K562 (cell line): Measurements from ENCODE around the gene MAP2. TPM values are rescaled to one million over a fixed set of nuclear protein-coding genes. Genes with fewer than 3 reads are reported as not detected.

Experiments
- ATAC-seq: fragments of 200-7000 bp; cut with Tn5 transposase; 3 replicates; pipeline ENCODE4 v1.9.1; 2020; ENCODE audit warnings: moderate library complexity
- BruUV-seq: library from RNA; stranded (reverse); fragments of 400-500 nt; replicated peaks from 2 replicates; lab custom pipeline; 2021; lab: Mats Ljungman, UMichigan
- CTCF ChIA-PET: fragments of 300-600 bp; formaldehyde crosslinking; extraction: SDS; loops from one replicate; lab custom pipeline; 2021; ENCODE audit warnings: low intra/inter-chr PET ratio; lab: Yijun Ruan, JAX
- POLR2A ChIA-PET: fragments of 300-600, 350-650 bp; sonication (Branson Sonifier 250); formaldehyde crosslinking; extraction: SDS; loops from one replicate; lab custom pipeline; 2021; ENCODE audit warnings: antibody characterized with exemption, inconsistent platforms; lab: Yijun Ruan, JAX
- DNase-seq, 4 experiments: peaks; one replicate each; pipeline versions ENCODE4 v3.0.0 to v3.0.0-alpha.2; 2011 to 2018; ENCODE audit warnings: low spot score in 3 of 4, mixed read lengths in 3 of 4; ENCODE audit errors: extremely low read depth in 1 of 4
- FAIRE-seq: peaks from 2 replicates; lab custom pipeline; 2011; peaks lifted over from hg19 to GRCh38; lab: Jason Lieb, UNC
- H2AFZ ChIP-seq: 2 replicates; pipeline ENCODE4 v1.6.0; 2011; ENCODE audit warnings: low read depth, low read length, control low read depth, inconsistent platforms
- H3K27ac ChIP-seq: fragments of 200-600 bp; 3 replicates; pipeline ENCODE4 v1.8.0; 2011; ENCODE audit warnings: low read depth, mild to moderate bottlenecking, control low read depth, inconsistent platforms, low read length, moderate library complexity, mixed read lengths; ENCODE audit errors: extremely low read depth
- H3K27me3 ChIP-seq, 2 experiments: fragments of 300-600 bp in 1 of 2; 2 replicates in 1 of 2; 3 replicates in 1 of 2; pipeline versions ENCODE4 v1.6.0 to v1.8.0; 2011; ENCODE audit warnings: inconsistent platforms in 2 of 2, low read length in 2 of 2, mild to moderate bottlenecking in 1 of 2, mixed read lengths in 1 of 2, moderate library complexity in 1 of 2; ENCODE audit not compliant: control insufficient read depth in 2 of 2, insufficient read depth in 2 of 2
- H3K36me3 ChIP-seq: fragments of 300-600 bp; 3 replicates; pipeline ENCODE4 v1.8.0; 2011; ENCODE audit warnings: mild to moderate bottlenecking, low read length, inconsistent platforms; ENCODE audit not compliant: control insufficient read depth, insufficient read depth
- H3K4me1 ChIP-seq, 2 experiments: fragments of 200-600 bp in 1 of 2; replicated peaks in 1 of 2; 2 replicates in 1 of 2; 3 replicates in 1 of 2; pipeline versions ENCODE4 v1.5.1 to v1.8.0; 2011; ENCODE audit warnings: inconsistent platforms in 2 of 2, low read length in 2 of 2, mild to moderate bottlenecking in 1 of 2, mixed read lengths in 1 of 2, moderate library complexity in 1 of 2; ENCODE audit not compliant: control insufficient read depth in 2 of 2, insufficient read depth in 2 of 2
- H3K4me2 ChIP-seq: 2 replicates; pipeline ENCODE4 v1.6.1; 2011; ENCODE audit warnings: low read length, control low read depth, inconsistent platforms, mixed read lengths; ENCODE audit not compliant: insufficient read depth
- H3K4me3 ChIP-seq: fragments of 200-600 bp; sonication (generic), shearing (Covaris generic); 2 replicates; pipeline ENCODE4 v1.5.1; 2016; ENCODE audit warnings: control low read depth, inconsistent platforms
- H3K79me2 ChIP-seq: fragments of 200-600 bp; 3 replicates; pipeline ENCODE4 v1.8.0; 2011; ENCODE audit warnings: low read length, inconsistent platforms; ENCODE audit not compliant: control insufficient read depth, insufficient read depth
- H3K9ac ChIP-seq, 2 experiments: 2 replicates each; pipeline versions ENCODE4 v1.6.0 to v1.6.1; 2011; ENCODE audit warnings: low read depth in 2 of 2, low read length in 2 of 2, control low read depth in 1 of 2, inconsistent platforms in 1 of 2, mild to moderate bottlenecking in 1 of 2, mixed read lengths in 1 of 2; ENCODE audit not compliant: insufficient read depth in 1 of 2
- H3K9me1 ChIP-seq: one replicate; pipeline ENCODE4 v1.6.0; 2011; ENCODE audit warnings: inconsistent platforms, mild to moderate bottlenecking, low read length, moderate library complexity; ENCODE audit not compliant: control insufficient read depth, insufficient read depth
- H3K9me3 ChIP-seq: replicated peaks from 2 replicates; pipeline ENCODE4 v1.5.1; 2011; ENCODE audit warnings: low read depth, low read length, inconsistent platforms; ENCODE audit not compliant: control insufficient read depth, insufficient read depth
- H4K20me1 ChIP-seq: replicated peaks from 2 replicates; pipeline ENCODE4 v1.6.1; 2011; ENCODE audit warnings: low read length, inconsistent platforms, mixed read lengths; ENCODE audit not compliant: control insufficient read depth, insufficient read depth
- DDX20 ChIP-seq: fragments of 450-650 bp; IDR thresholded peaks from 2 replicates; pipeline ENCODE4 v1.6.1; 2016; ENCODE audit warnings: missing genetic modification characterization, low read depth, mild to moderate bottlenecking, missing compliant biosample characterization, moderate library complexity
- KLF13 ChIP-seq: fragments of 450-650 bp; IDR thresholded peaks from 2 replicates; pipeline ENCODE4 v1.6.1; 2016; ENCODE audit warnings: missing genetic modification characterization, low read depth, mild to moderate bottlenecking, missing compliant biosample characterization, moderate library complexity, borderline replicate concordance
- NFXL1 ChIP-seq: fragments of 450-650 bp; formaldehyde crosslinking; IDR thresholded peaks from 2 replicates; pipeline ENCODE4 v1.4.0; 2021; ENCODE audit warnings: mild to moderate bottlenecking
- TAF15 ChIP-seq: fragments of 200-400 bp; formaldehyde crosslinking; IDR thresholded peaks from 2 replicates; pipeline ENCODE4 v1.6.1; 2017; ENCODE audit warnings: mild to moderate bottlenecking, low read depth, low read length, moderate library complexity
- ZFX ChIP-seq: sonication (generic); formaldehyde crosslinking; IDR thresholded peaks from 2 replicates; pipeline ENCODE4 v1.8.0; 2022; ENCODE audit warnings: mild to moderate bottlenecking, missing genetic modification reagents, moderate library complexity
- ZNF146 ChIP-seq: IDR thresholded peaks from one replicate; pipeline ENCODE4 v1.6.1; 2018; ENCODE audit warnings: missing compliant biosample characterization; ENCODE audit not compliant: unreplicated experiment
- WGBS: fragments of 100-300 bp; shearing (Covaris generic); methylation state at CpG from one replicate; pipeline ENCODE4 v1.1.6; 2016; ENCODE audit warnings: low coverage, mixed read lengths; ENCODE audit not compliant: insufficient coverage; ENCODE audit errors: missing lambda C conversion rate; 5-methylcytosine and 5-hydroxymethylcytosine counted together
- in situ Hi-C: fragments of 300-500 bp; cut with MboI; formaldehyde crosslinking; loops from 4 replicates; pipeline ENCODE4 v1.15.0; 2018; ENCODE audit warnings: inconsistent platforms, mixed read lengths
- intact Hi-C: fragments of 100-400 bp; cut with micrococcal nuclease; formaldehyde crosslinking; loops from 2 replicates; pipeline ENCODE4 v1.14.2; 2022
- polyA plus RNA-seq, 8 experiments: library from polyadenylated mRNA; depleted of rRNA in 4 of 8; stranded (reverse) in 5 of 8; unstranded in 3 of 8; fragments of >200 nt; fragmentation: Nextera tagmentation in 2 of 8; fragmentation: Illumina TruSeq in 1 of 8; extraction: Ambion mirVana in 2 of 8; extraction: Trizol in 1 of 8; gene quantifications; 2 replicates each; pipeline versions ENCODE4 v1.2.1 to v1.2.3, GENCODE V29; 2011 to 2014; ENCODE audit warnings: inconsistent platforms in 1 of 8, missing spikeins in 1 of 8
- total RNA-seq, 7 experiments: library from RNA; depleted of rRNA in 6 of 7; stranded (reverse); fragments of >200 nt in 6 of 7; fragmentation: Illumina TruSeq in 2 of 7; extraction: Trizol in 2 of 7; gene quantifications; 2 replicates each; pipeline versions ENCODE4 v1.2.1 to v1.2.3, GENCODE V29; 2011 to 2021; ENCODE audit warnings: low replicate concordance in 1 of 7
- TF ChIP-seq, protein P1 (sequence below), 2 experiments: fragments of 450-650 bp in 1 of 2; IDR thresholded peaks; 2 replicates each; pipeline ENCODE4 v1.6.1; 2011 to 2017; ENCODE audit warnings: low read depth in 2 of 2, antibody characterized with exemption in 1 of 2, borderline replicate concordance in 1 of 2, low read length in 1 of 2, mild to moderate bottlenecking in 1 of 2, mixed read lengths in 1 of 2; ENCODE audit not compliant: control insufficient read depth in 1 of 2

MAP2 gene
- total and polyA plus RNA-seq, 9 of the 15 experiments (the other 6 are each of a cell fraction or from before 2014, with no cell fraction given): 0.13 TPM; not detected in 8

DNA sequence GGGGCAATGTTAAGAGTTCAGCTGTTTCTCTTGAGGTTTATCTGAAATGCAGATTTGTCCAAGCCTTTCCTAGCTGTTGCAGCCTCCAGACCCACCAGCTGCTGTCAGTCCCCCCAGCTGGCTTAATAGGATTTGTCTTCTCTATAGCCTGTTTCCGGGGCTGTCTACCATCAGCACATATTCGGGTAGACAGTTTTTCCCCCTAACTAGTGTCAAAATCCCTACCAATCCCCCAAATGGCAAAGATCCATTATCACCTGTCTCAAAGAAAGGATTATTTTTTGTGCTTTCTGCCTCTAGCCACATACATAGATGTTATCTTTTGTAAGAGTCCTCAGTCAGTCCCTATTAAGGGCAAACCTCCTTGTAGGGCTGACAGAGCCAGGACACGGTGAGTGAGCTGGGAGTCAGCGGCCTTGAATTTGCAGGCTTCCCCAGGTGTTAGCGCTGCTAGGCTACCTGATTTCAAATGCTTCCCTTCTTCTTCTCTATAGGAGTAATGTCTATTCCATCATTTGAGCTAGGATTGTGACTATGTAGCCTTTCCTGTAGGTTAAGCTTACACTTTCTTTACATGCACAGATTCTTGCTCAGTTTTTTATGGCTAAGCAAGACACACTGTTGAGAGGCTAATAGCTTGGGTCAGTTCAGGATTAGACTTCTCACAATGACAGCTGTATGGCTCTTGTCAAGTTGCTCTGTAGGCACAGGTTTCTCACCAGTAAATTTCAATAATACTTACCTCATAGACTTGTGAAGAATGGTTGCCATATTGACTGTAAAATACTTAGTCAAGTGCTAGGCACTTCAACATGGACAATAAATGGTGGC is 176.7 kb downstream of the MAP2 start:
- H3K9ac ChIP-seq: no peak overlapping the region
- H3K79me2 ChIP-seq: no peaks in the 10 kb centered on the region
- ATAC-seq: no peak
- H3K27me3 ChIP-seq: no peaks in the 10 kb centered on the region
- no peak for TF ChIP-seq ZNF146 (CRISPR knock-in tag)
- TF ChIP-seq, protein P1, sequence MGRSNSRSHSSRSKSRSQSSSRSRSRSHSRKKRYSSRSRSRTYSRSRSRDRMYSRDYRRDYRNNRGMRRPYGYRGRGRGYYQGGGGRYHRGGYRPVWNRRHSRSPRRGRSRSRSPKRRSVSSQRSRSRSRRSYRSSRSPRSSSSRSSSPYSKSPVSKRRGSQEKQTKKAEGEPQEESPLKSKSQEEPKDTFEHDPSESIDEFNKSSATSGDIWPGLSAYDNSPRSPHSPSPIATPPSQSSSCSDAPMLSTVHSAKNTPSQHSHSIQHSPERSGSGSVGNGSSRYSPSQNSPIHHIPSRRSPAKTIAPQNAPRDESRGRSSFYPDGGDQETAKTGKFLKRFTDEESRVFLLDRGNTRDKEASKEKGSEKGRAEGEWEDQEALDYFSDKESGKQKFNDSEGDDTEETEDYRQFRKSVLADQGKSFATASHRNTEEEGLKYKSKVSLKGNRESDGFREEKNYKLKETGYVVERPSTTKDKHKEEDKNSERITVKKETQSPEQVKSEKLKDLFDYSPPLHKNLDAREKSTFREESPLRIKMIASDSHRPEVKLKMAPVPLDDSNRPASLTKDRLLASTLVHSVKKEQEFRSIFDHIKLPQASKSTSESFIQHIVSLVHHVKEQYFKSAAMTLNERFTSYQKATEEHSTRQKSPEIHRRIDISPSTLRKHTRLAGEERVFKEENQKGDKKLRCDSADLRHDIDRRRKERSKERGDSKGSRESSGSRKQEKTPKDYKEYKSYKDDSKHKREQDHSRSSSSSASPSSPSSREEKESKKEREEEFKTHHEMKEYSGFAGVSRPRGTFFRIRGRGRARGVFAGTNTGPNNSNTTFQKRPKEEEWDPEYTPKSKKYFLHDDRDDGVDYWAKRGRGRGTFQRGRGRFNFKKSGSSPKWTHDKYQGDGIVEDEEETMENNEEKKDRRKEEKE (IDR thresholded peaks at IDR 0.05; ENCODE audit: borderline replicate concordance in 1 of 2, control insufficient read depth in 1 of 2, low read depth in 2 of 2, low read length in 1 of 2): no peak
- TF ChIP-seq DDX20: no peak
- TF ChIP-seq ZFX: no peak
- no peak for TF ChIP-seq KLF13
- no peak for TF ChIP-seq NFXL1 (CRISPR knock-in tag)
- TF ChIP-seq TAF15: no peak
- no peaks in the 10 kb centered on the region for H3K4me1 ChIP-seq
- no peak overlapping the region for H3K27ac ChIP-seq
- ChIA-PET POLR2A (no interaction called here), CTCF (no interaction called here)
- BruUV-seq: no TSS peak
- no peaks in the 10 kb centered on the region for H3K9me1 ChIP-seq
- H2AFZ ChIP-seq: no peak overlapping the region
- no peak for FAIRE-seq
- H3K9me3 ChIP-seq: no peaks in the 10 kb centered on the region
- 0% methylated on average over 5 of the region's 5 CpGs for WGBS
- H3K36me3 ChIP-seq: no peaks in the 10 kb centered on the region
- intact Hi-C loops (no loop called here), in situ Hi-C loops (no loop called here)
- no peaks in the 10 kb centered on the region for H4K20me1 ChIP-seq
- no peak for DNase-seq
- no peak overlapping the region for H3K4me3 ChIP-seq
- no peak overlapping the region for H3K4me2 ChIP-seq
